ENCODE results near the gene ZNF620.
"Not testable (repeated sequence)": the region's sequence is repeated elsewhere in the genome, so short reads cannot be mapped to it uniquely, and the experiment has no call there.

The ZNF620 gene

GRCh38 chr3:40505599-40506462 lies at the start of gene ZNF620:
Gene ZNF620, plus strand, starts transcription at chr3:40506039. Its CDS starts 314 bp downstream, at chr3:40506353.
- H3K9me3 ChIP-seq (ENCODE audit: control insufficient read depth, insufficient read depth, low read length) = no peaks in the 10 kb centered on the region
- peak within 1 kb of the TSS; percentile 88 for H3K9ac ChIP-seq (ENCODE audit: low read depth, low read length)
- peaks cover 9% of the 10 kb centered on the region for H3K36me3 ChIP-seq (ENCODE audit: insufficient read depth, low read length)
- no peaks in the 10 kb centered on the region for H3K4me1 ChIP-seq (ENCODE audit: insufficient read depth, low read length)

GRCh38 chr3:40456279-40456939 lies 49.4 kb upstream of the ZNF620 start:
- Histone ChIP-seq H3K9ac (ENCODE audit: low read depth, low read length) (peak overlapping the region; percentile 87), H3K9me3 (ENCODE audit: control insufficient read depth, insufficient read depth, low read length) (no peaks in the 10 kb centered on the region), H3K36me3 (ENCODE audit: insufficient read depth, low read length) (peaks cover 23% of the 10 kb centered on the region), H3K4me1 (ENCODE audit: insufficient read depth, low read length) (0 out of 2 replicates have a peak, but pooled peaks cover 3% of the 10 kb centered on the region)

- H3K9me3 ChIP-seq (ENCODE audit: control insufficient read depth, insufficient read depth, low read length) = no peaks in the 10 kb centered on the region
- H3K4me1 ChIP-seq (ENCODE audit: insufficient read depth, low read length) = 0 out of 2 replicates have a peak, but pooled peaks cover 3% of the 10 kb centered on the region
- H3K9ac ChIP-seq (ENCODE audit: low read depth, low read length) = peak within 1 kb of the TSS; percentile 87
- H3K36me3 ChIP-seq (ENCODE audit: insufficient read depth, low read length) = peaks cover 24% of the 10 kb centered on the region
These were observed 48.7 kb upstream of the ZNF620 start, which contains the start of gene RPL14 for GRCh38 chr3:40456940-40457823. Gene RPL14, plus strand, starts transcription at chr3:40457339. Its CDS starts 133 bp downstream, at chr3:40457472.

GRCh38 chr3:40458473-40458872 lies 47.4 kb upstream of the ZNF620 start:
- peaks cover 33% of the 10 kb centered on the region for H3K36me3 ChIP-seq (ENCODE audit: insufficient read depth, low read length)
- no peaks in the 10 kb centered on the region for H3K9me3 ChIP-seq (ENCODE audit: control insufficient read depth, insufficient read depth, low read length)
- no peak overlapping the region; the same call in none of the 2 replicates for H3K9ac ChIP-seq (ENCODE audit: low read depth, low read length)
- H3K4me1 ChIP-seq (ENCODE audit: insufficient read depth, low read length) = 0 out of 2 replicates have a peak, but pooled peaks cover 3% of the 10 kb centered on the region

- H3K4me1 ChIP-seq (ENCODE audit: insufficient read depth, low read length); H3K9ac ChIP-seq (ENCODE audit: low read depth, low read length): not testable (repeated sequence)
- peaks cover 43% of the 10 kb centered on the region for H3K36me3 ChIP-seq (ENCODE audit: insufficient read depth, low read length)
These were observed 45.4 kb upstream of the ZNF620 start for GRCh38 chr3:40460481-40460880.

GRCh38 chr3:40461161-40461560 lies 44.7 kb upstream of the ZNF620 start:
- H3K36me3 ChIP-seq (ENCODE audit: insufficient read depth, low read length) = peaks cover 43% of the 10 kb centered on the region
- H3K9ac ChIP-seq (ENCODE audit: low read depth, low read length) = no peak overlapping the region
- H3K9me3 ChIP-seq (ENCODE audit: control insufficient read depth, insufficient read depth, low read length) = no peaks in the 10 kb centered on the region
- 0 out of 2 replicates have a peak, but pooled peaks cover 3% of the 10 kb centered on the region for H3K4me1 ChIP-seq (ENCODE audit: insufficient read depth, low read length)

More at GRCh38 chr3:40460481-40460880, 45.4 kb upstream of the ZNF620 start:
- H3K9me3 ChIP-seq (ENCODE audit: control insufficient read depth, insufficient read depth, low read length) = not testable (repeated sequence)

GRCh38 chr3:40462838-40463237 lies 43.0 kb upstream of the ZNF620 start:
- not testable (repeated sequence) for H3K9ac ChIP-seq (ENCODE audit: low read depth, low read length); H3K9me3 ChIP-seq (ENCODE audit: control insufficient read depth, insufficient read depth, low read length); H3K4me1 ChIP-seq (ENCODE audit: insufficient read depth, low read length)
- peaks cover 48% of the 10 kb centered on the region for H3K36me3 ChIP-seq (ENCODE audit: insufficient read depth, low read length)

- Histone ChIP-seq H3K4me1 (ENCODE audit: insufficient read depth, low read length) (no peaks in the 10 kb centered on the region), H3K9me3 (ENCODE audit: control insufficient read depth, insufficient read depth, low read length) (no peaks in the 10 kb centered on the region), H3K9ac (ENCODE audit: low read depth, low read length) (no peak overlapping the region), H3K36me3 (ENCODE audit: insufficient read depth, low read length) (peaks cover 41% of the 10 kb centered on the region)
These were observed 42.3 kb upstream of the ZNF620 start for GRCh38 chr3:40463579-40463978.

- Histone ChIP-seq H3K36me3 (ENCODE audit: insufficient read depth, low read length) (peaks cover 33% of the 10 kb centered on the region), H3K9ac (ENCODE audit: low read depth, low read length) (no peak overlapping the region), H3K4me1 (ENCODE audit: insufficient read depth, low read length) (no peaks in the 10 kb centered on the region), H3K9me3 (ENCODE audit: control insufficient read depth, insufficient read depth, low read length) (no peaks in the 10 kb centered on the region)
These were observed 41.3 kb upstream of the ZNF620 start for GRCh38 chr3:40464339-40465110.

GRCh38 chr3:40465111-40465407 lies 40.8 kb upstream of the ZNF620 start:
- peaks cover 33% of the 10 kb centered on the region for H3K36me3 ChIP-seq (ENCODE audit: insufficient read depth, low read length)
- no peaks in the 10 kb centered on the region for H3K9me3 ChIP-seq (ENCODE audit: control insufficient read depth, insufficient read depth, low read length)
- H3K9ac ChIP-seq (ENCODE audit: low read depth, low read length) = no peak overlapping the region
- H3K4me1 ChIP-seq (ENCODE audit: insufficient read depth, low read length) = no peaks in the 10 kb centered on the region

- Histone ChIP-seq H3K36me3 (ENCODE audit: insufficient read depth, low read length) (peaks cover 33% of the 10 kb centered on the region), H3K4me1 (ENCODE audit: insufficient read depth, low read length) (no peaks in the 10 kb centered on the region), H3K9me3 (ENCODE audit: control insufficient read depth, insufficient read depth, low read length) (no peaks in the 10 kb centered on the region), H3K9ac (ENCODE audit: low read depth, low read length) (no peak overlapping the region)
These were observed 40.4 kb upstream of the ZNF620 start for GRCh38 chr3:40465456-40465855.

GRCh38 chr3:40468018-40468417 lies 37.8 kb upstream of the ZNF620 start:
- Histone ChIP-seq H3K36me3 (ENCODE audit: insufficient read depth, low read length) (peaks cover 20% of the 10 kb centered on the region), H3K4me1 (ENCODE audit: insufficient read depth, low read length) (no peaks in the 10 kb centered on the region), H3K9ac (ENCODE audit: low read depth, low read length) (no peak overlapping the region), H3K9me3 (ENCODE audit: control insufficient read depth, insufficient read depth, low read length) (no peaks in the 10 kb centered on the region)

- Histone ChIP-seq H3K9me3 (ENCODE audit: control insufficient read depth, insufficient read depth, low read length) (no peaks in the 10 kb centered on the region), H3K4me1 (ENCODE audit: insufficient read depth, low read length) (no peaks in the 10 kb centered on the region), H3K9ac (ENCODE audit: low read depth, low read length) (no peak overlapping the region), H3K36me3 (ENCODE audit: insufficient read depth, low read length) (peaks cover 7% of the 10 kb centered on the region; the same call in 1 of the 2 replicates)
These were observed 35.1 kb upstream of the ZNF620 start for GRCh38 chr3:40470701-40471100.
